HepG2 (cell line): Measurements from ENCODE around the gene SEMA4B. TPM values are rescaled to one million over a fixed set of nuclear protein-coding genes. Genes with fewer than 3 reads are reported as not detected.

Experiments used
- ATF1 ChIP-seq: IDR thresholded peaks from 2 replicates; pipeline ENCODE4 v1.6.1; 2016; ENCODE audit warnings: mild to moderate bottlenecking, control low read depth
- MBD4 ChIP-seq: IDR thresholded peaks from 2 replicates; pipeline ENCODE4 v1.6.1; 2012; ENCODE audit warnings: low read length, inconsistent platforms, borderline replicate concordance
- MIXL1 ChIP-seq: IDR thresholded peaks from 2 replicates; pipeline ENCODE4 v1.6.1; 2016
- PITX1 ChIP-seq: sonication (generic); formaldehyde crosslinking; IDR thresholded peaks from 2 replicates; pipeline ENCODE4 v1.5.1; 2020; ENCODE audit warnings: mild to moderate bottlenecking, missing genetic modification reagents
- SALL2 ChIP-seq: sonication (generic); formaldehyde crosslinking; IDR thresholded peaks from 2 replicates; pipeline ENCODE4 v1.8.1; 2023; ENCODE audit warnings: mild to moderate bottlenecking, missing genetic modification reagents, inconsistent platforms
- SCMH1 ChIP-seq: sonication (generic); formaldehyde crosslinking; IDR thresholded peaks from 2 replicates; pipeline ENCODE4 v1.9.0; 2021; ENCODE audit warnings: missing genetic modification reagents, mild to moderate bottlenecking, borderline replicate concordance
- SMAD1 ChIP-seq: sonication (generic); formaldehyde crosslinking; IDR thresholded peaks from 2 replicates; pipeline ENCODE4 v1.4.0; 2020; ENCODE audit warnings: missing genetic modification reagents, low read depth, mild to moderate bottlenecking, borderline replicate concordance
- SP5 ChIP-seq: IDR thresholded peaks from 2 replicates; pipeline ENCODE4 v1.6.1; 2016; ENCODE audit warnings: low read depth, borderline replicate concordance
- STAG1 ChIP-seq: sonication (generic); formaldehyde crosslinking; IDR thresholded peaks from 2 replicates; pipeline ENCODE4 v1.4.0; 2020; ENCODE audit warnings: missing genetic modification reagents
- TAF15 ChIP-seq: fragments of 200-400 bp; formaldehyde crosslinking; IDR thresholded peaks from one replicate; pipeline ENCODE4 v1.6.1; 2018; ENCODE audit warnings: mild to moderate bottlenecking, low read depth, low read length; ENCODE audit not compliant: poor library complexity, severe bottlenecking
- ZNF280B ChIP-seq: sonication (generic); formaldehyde crosslinking; IDR thresholded peaks from 2 replicates; pipeline ENCODE4 v1.5.0; 2020; ENCODE audit warnings: missing genetic modification reagents, mild to moderate bottlenecking, borderline replicate concordance
- ZNF484 ChIP-seq: sonication (generic); formaldehyde crosslinking; IDR thresholded peaks from 2 replicates; pipeline ENCODE4 v1.5.1; 2020; ENCODE audit warnings: mild to moderate bottlenecking, low read depth, missing genetic modification reagents, borderline replicate concordance
- ZNF761 ChIP-seq: sonication (generic); formaldehyde crosslinking; conservative IDR thresholded peaks from 2 replicates; pipeline ENCODE4 v1.4.0; 2020; ENCODE audit warnings: mild to moderate bottlenecking, missing genetic modification reagents
- polyA plus RNA-seq, 8 experiments: library from polyadenylated mRNA; depleted of rRNA in 3 of 8; stranded (reverse) in 7 of 8; unstranded in 1 of 8; fragments of >200 nt; fragmentation: Illumina TruSeq in 4 of 8; extraction: Trizol in 4 of 8; gene quantifications; 2 replicates each; pipeline versions ENCODE4 v1.2.1 to v1.2.3, GENCODE V29; 2011 to 2016; ENCODE audit warnings: low read depth in 4 of 8, missing spikeins in 1 of 8, mixed read lengths in 1 of 8; ENCODE audit not compliant: insufficient read depth in 1 of 8
- total RNA-seq, 5 experiments: library from RNA; depleted of rRNA; stranded (reverse); fragments of >200 nt; fragmentation: Illumina TruSeq; extraction: Trizol; gene quantifications; 2 replicates each; pipeline ENCODE4 v1.2.3, GENCODE V29; 2016; ENCODE audit warnings: low read depth in 1 of 5
- TF ChIP-seq, protein P1 (sequence below): sonication (generic); formaldehyde crosslinking; IDR thresholded peaks from 2 replicates; pipeline ENCODE4 v1.5.0; 2020; ENCODE audit warnings: mild to moderate bottlenecking, missing genetic modification reagents
- TF ChIP-seq, protein P2 (sequence below): IDR thresholded peaks from 2 replicates; pipeline ENCODE4 v1.6.1; 2016; ENCODE audit warnings: missing genetic modification reagents, missing compliant biosample characterization
- TF ChIP-seq, protein P3 (sequence below): IDR thresholded peaks from 2 replicates; pipeline ENCODE4 v1.6.1; 2016; ENCODE audit warnings: missing compliant biosample characterization, missing genetic modification reagents, borderline replicate concordance
- TF ChIP-seq, protein P4 (sequence below): sonication (generic); formaldehyde crosslinking; IDR thresholded peaks from 2 replicates; pipeline ENCODE4 v1.4.0; 2020; ENCODE audit warnings: missing genetic modification reagents, mild to moderate bottlenecking, borderline replicate concordance

Gene SEMA4B
- total and polyA plus RNA-seq, 2 of the 13 experiments (the other 11 are each of a cell fraction or from before 2014, with no cell fraction given): 2.1 to 17.0 TPM

DNA sequence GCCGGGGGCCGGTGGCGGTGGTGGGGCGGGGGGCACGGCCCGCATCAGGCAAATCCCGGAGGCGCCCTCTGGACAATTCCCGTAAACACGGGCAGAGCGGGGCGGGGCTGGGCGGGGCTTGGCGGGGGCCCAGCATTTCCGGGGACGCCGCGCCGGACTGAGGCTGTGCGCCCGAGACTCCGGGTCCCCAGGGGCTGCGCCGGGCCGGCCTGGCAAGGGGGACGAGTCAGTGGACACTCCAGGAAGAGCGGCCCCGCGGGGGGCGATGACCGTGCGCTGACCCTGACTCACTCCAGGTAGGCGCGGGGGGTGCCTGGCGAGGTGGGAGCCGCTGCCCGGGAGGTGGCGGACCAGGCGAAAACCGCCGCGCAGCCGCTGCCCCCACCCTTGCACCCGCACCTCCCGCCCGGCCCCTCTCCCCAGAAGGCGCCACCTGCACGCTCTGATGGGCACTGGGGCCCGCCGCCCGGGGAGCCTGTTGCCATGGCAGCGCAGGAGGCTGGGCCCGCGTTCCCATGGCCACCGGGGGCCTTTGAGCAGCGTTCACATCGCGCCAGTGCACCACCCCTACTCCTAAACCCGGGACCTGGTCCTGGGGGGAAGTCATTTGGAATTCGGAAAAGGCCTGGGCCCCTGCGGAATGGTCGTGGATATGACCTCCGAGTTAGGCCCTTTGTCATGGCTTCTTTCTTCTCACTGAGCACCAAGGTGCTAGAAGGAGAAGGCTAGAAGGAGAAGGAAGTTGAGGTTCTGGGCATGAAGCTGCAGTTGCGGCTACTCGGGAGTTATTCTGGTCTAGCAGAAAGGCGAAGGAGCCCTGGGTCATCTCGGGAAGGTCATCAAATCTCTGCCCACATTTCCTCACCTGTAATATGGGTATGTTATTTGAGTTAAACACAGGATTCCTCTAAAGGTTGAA is 16.1 kb upstream of the SEMA4B start (continued):
- TF ChIP-seq ZNF280B (CRISPR knock-in tag) (no peak), MIXL1 (no peak), PITX1 (CRISPR knock-in tag) (no peak), MBD4 (no peak), STAG1 (CRISPR knock-in tag) (no peak), SMAD1 (CRISPR knock-in tag) (peak; percentile 85; the same call in 1 of the 2 replicates), TAF15 (no peak), SALL2 (no peak; the same call in 1 of the 2 replicates), ATF1 (CRISPR knock-in tag) (no peak), ZNF484 (0 out of 2 replicates have a peak, but pooled peaks have one; percentile 30), SCMH1 (CRISPR knock-in tag) (no peak), SP5 (CRISPR knock-in tag) (peak; percentile 82), ZNF761 (peak; percentile 77; the same call in 1 of the 2 replicates)
- TF ChIP-seq, protein P1, sequence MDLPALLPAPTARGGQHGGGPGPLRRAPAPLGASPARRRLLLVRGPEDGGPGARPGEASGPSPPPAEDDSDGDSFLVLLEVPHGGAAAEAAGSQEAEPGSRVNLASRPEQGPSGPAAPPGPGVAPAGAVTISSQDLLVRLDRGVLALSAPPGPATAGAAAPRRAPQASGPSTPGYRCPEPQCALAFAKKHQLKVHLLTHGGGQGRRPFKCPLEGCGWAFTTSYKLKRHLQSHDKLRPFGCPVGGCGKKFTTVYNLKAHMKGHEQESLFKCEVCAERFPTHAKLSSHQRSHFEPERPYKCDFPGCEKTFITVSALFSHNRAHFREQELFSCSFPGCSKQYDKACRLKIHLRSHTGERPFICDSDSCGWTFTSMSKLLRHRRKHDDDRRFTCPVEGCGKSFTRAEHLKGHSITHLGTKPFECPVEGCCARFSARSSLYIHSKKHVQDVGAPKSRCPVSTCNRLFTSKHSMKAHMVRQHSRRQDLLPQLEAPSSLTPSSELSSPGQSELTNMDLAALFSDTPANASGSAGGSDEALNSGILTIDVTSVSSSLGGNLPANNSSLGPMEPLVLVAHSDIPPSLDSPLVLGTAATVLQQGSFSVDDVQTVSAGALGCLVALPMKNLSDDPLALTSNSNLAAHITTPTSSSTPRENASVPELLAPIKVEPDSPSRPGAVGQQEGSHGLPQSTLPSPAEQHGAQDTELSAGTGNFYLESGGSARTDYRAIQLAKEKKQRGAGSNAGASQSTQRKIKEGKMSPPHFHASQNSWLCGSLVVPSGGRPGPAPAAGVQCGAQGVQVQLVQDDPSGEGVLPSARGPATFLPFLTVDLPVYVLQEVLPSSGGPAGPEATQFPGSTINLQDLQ (CRISPR knock-in tag): no peak
- TF ChIP-seq, protein P2, sequence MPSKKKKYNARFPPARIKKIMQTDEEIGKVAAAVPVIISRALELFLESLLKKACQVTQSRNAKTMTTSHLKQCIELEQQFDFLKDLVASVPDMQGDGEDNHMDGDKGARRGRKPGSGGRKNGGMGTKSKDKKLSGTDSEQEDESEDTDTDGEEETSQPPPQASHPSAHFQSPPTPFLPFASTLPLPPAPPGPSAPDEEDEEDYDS: no peak
- TF ChIP-seq, protein P3, sequence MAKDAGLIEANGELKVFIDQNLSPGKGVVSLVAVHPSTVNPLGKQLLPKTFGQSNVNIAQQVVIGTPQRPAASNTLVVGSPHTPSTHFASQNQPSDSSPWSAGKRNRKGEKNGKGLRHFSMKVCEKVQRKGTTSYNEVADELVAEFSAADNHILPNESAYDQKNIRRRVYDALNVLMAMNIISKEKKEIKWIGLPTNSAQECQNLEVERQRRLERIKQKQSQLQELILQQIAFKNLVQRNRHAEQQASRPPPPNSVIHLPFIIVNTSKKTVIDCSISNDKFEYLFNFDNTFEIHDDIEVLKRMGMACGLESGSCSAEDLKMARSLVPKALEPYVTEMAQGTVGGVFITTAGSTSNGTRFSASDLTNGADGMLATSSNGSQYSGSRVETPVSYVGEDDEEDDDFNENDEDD (CRISPR knock-in tag): peak; percentile 39; the same call in 1 of the 2 replicates
- TF ChIP-seq, protein P4, sequence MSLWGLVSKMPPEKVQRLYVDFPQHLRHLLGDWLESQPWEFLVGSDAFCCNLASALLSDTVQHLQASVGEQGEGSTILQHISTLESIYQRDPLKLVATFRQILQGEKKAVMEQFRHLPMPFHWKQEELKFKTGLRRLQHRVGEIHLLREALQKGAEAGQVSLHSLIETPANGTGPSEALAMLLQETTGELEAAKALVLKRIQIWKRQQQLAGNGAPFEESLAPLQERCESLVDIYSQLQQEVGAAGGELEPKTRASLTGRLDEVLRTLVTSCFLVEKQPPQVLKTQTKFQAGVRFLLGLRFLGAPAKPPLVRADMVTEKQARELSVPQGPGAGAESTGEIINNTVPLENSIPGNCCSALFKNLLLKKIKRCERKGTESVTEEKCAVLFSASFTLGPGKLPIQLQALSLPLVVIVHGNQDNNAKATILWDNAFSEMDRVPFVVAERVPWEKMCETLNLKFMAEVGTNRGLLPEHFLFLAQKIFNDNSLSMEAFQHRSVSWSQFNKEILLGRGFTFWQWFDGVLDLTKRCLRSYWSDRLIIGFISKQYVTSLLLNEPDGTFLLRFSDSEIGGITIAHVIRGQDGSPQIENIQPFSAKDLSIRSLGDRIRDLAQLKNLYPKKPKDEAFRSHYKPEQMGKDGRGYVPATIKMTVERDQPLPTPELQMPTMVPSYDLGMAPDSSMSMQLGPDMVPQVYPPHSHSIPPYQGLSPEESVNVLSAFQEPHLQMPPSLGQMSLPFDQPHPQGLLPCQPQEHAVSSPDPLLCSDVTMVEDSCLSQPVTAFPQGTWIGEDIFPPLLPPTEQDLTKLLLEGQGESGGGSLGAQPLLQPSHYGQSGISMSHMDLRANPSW (CRISPR knock-in tag): no peak
